Measurements from ENCODE around the gene SURF4. TPM values are rescaled to one million over a fixed set of nuclear protein-coding genes. Genes with fewer than 3 reads are reported as not detected.

The SURF4 gene
- total RNA-seq, 4 donors from 2014 or later = 104 to 176 (median 139) TPM

GRCh38 chr9:133404454-133405002 is 28.7 kb upstream of the SURF4 start:
- TF ChIP-seq CTCF (IDR thresholded peaks at IDR 0.05; ENCODE audit: low read depth) = no peak

- no peak for TF ChIP-seq CTCF (IDR thresholded peaks at IDR 0.05; ENCODE audit: low read depth)
Observed at GRCh38 chr9:133403766-133404453, 28.1 kb upstream of the SURF4 start.

GRCh38 chr9:133402689-133403088 is 26.8 kb upstream of the SURF4 start:
- no peak for TF ChIP-seq CTCF (IDR thresholded peaks at IDR 0.05; ENCODE audit: low read depth)

- TF ChIP-seq CTCF (IDR thresholded peaks at IDR 0.05; ENCODE audit: low read depth) = no peak
Observed at GRCh38 chr9:133401588-133401987, 25.7 kb upstream of the SURF4 start.

GRCh38 chr9:133400292-133400691 is 24.4 kb upstream of the SURF4 start:
- TF ChIP-seq CTCF (IDR thresholded peaks at IDR 0.05; ENCODE audit: low read depth) = no peak

- TF ChIP-seq CTCF (IDR thresholded peaks at IDR 0.05; ENCODE audit: low read depth) = no peak
Observed at GRCh38 chr9:133397895-133398294, 22.0 kb upstream of the SURF4 start.

GRCh38 chr9:133397370-133397769 is 21.5 kb upstream of the SURF4 start:
- TF ChIP-seq CTCF (IDR thresholded peaks at IDR 0.05; ENCODE audit: low read depth) = no peak
